ENCODE data around the gene EXOC1L.

The EXOC1L gene

DNA sequence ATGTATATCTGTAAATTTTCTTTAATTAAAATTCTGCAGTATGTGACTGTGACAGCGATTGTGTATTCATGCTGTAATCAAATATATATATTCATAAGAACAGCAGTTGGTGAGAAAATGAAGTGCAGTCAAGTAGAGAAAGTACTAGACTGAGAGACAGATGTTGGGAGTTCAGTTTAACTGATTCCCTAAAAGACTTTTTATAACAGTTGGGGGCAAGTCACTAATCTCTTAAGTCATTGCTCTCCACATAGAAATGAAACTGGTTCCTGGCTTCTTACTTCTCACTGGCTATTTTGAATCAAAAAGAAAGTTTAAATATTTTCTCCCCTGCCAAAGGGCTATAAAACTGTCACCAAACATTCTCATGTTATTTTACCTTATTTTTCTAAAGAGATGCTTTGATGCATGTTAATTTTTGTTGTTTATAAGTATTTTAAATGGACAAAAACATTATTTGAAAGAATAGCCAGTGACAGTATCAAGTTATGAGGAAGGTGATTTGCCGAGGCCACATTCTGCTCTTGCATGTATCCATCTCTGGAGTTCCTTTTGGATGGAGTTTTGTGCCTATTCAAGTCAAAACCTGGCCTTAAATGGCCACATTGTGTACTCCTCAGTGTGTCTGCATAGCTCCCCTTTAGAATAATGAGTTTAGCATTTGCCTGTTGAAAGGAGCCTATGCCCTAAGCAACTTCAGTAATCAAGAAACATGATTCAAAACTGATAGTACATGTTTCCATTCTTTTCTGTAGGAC lies 64.7 kb downstream of the EXOC1L start:
- DNase-seq (ENCODE audit: low spot score) = no peak

DNA sequence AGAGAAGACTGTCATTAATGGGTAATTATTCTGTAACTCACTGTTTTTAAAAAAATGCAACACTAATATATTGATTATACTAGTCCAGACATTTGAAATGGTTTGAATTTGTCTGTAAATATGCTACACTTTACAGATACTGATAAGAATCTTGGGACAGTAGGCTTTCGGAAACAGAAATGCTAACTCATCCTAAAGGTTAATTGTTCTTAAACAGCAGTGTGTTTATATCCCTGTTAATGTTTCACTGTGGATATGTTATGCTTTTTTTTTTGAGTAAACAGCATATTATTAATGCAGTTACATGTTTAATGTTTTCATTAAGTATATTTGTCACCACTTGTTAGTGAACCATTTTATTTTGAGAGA lies 65.2 kb downstream of the EXOC1L start:
- no peak for DNase-seq (ENCODE audit: low spot score)
